GM19238 (cell line): ENCODE results near the gene DOLK.

Experiments used
- DNase-seq: peaks from one replicate; pipeline ENCODE4 v3.0.0; 2011; ENCODE audit warnings: low spot score; ENCODE audit not compliant: insufficient read length

The DOLK gene

GRCh38 chr9:128906741-128907140, 40.7 kb downstream of the DOLK start:
- DNase-seq, result no peak

- DNase-seq, result no peak
Observed at GRCh38 chr9:128905964-128906363, 41.4 kb downstream of the DOLK start.

GRCh38 chr9:128903871-128904620, 43.4 kb downstream of the DOLK start:
- no peak for DNase-seq

GRCh38 chr9:128903079-128903461, 44.3 kb downstream of the DOLK start:
- no peak for DNase-seq

- DNase-seq, result peak; percentile 81
Observed at GRCh38 chr9:128902351-128903078, 44.9 kb downstream of the DOLK start.

- no peak for DNase-seq
Observed at GRCh38 chr9:128901822-128902221, 45.6 kb downstream of the DOLK start.

- DNase-seq, result no peak
Observed at GRCh38 chr9:128901379-128901778, 46.0 kb downstream of the DOLK start.

- no peak for DNase-seq
Observed at GRCh38 chr9:128899566-128900322, 47.7 kb downstream of the DOLK start.

- DNase-seq, result no peak
Observed at GRCh38 chr9:128898845-128899565, 48.4 kb downstream of the DOLK start.

- DNase-seq, result no peak
Observed at GRCh38 chr9:128898382-128898781, 49.0 kb downstream of the DOLK start.

- DNase-seq, result no peak
Observed at GRCh38 chr9:128895556-128895955, 51.8 kb downstream of the DOLK start.
